Activated T-cell treated with anti-CD3 and anti-CD28 coated beads, Interleukin-2, amount 50 U/mL, for 24 hours (primary cell): Measurements from ENCODE around the gene THAP2.

Experiments
- DNase-seq: peaks from one replicate; pipeline ENCODE4 v3.0.0-alpha.2; 2020
- H3K27ac Mint-ChIP-seq: 2 replicates; pipeline ENCODE4 v1.8.0; 2020; ENCODE audit warnings: mild to moderate bottlenecking, mixed read lengths
- H3K27me3 Mint-ChIP-seq: 2 replicates; pipeline ENCODE4 v1.8.0; 2020; ENCODE audit warnings: mixed read lengths
- H3K36me3 Mint-ChIP-seq: 2 replicates; pipeline ENCODE4 v1.8.0; 2020; ENCODE audit warnings: low read depth, mixed read lengths
- H3K4me1 Mint-ChIP-seq: 2 replicates; pipeline ENCODE4 v1.8.0; 2020; ENCODE audit warnings: low read depth, mixed read lengths
- H3K4me3 Mint-ChIP-seq: 2 replicates; pipeline ENCODE4 v1.8.0; 2020; ENCODE audit warnings: mild to moderate bottlenecking, moderate library complexity, mixed read lengths
- H3K9me3 Mint-ChIP-seq: 2 replicates; pipeline ENCODE4 v1.8.0; 2020; ENCODE audit warnings: mixed read lengths

THAP2 gene

GRCh38 chr12:71663561-71664410, at the start of gene THAP2, which contains the start of gene ZFC3H1:
Gene THAP2, plus strand, starts transcription at chr12:71664301. Its CDS starts 209 bp downstream, at chr12:71664510.
Gene ZFC3H1, minus strand, starts transcription at chr12:71663848. Its CDS starts 238 bp downstream, at chr12:71663610.
- Mint-ChIP-seq H3K9me3 (no peaks in the 10 kb centered on the region), H3K36me3 (peaks cover 70% of the 10 kb centered on the region), H3K4me3 (peak within 1 kb of the TSS; percentile 100), H3K27me3 (no peaks in the 10 kb centered on the region), H3K4me1 (peaks cover 43% of the 10 kb centered on the region), H3K27ac (peak within 1 kb of the TSS; percentile 100)
- peak; percentile 88 for DNase-seq

GRCh38 chr12:71621938-71622337, 42.2 kb upstream of the THAP2 start:
- H3K4me1 Mint-ChIP-seq, result peaks cover 19% of the 10 kb centered on the region
- no peak for DNase-seq
- H3K9me3 Mint-ChIP-seq, result no peaks in the 10 kb centered on the region
- H3K4me3 Mint-ChIP-seq, result no peak overlapping the region
- peaks cover 98% of the 10 kb centered on the region for H3K36me3 Mint-ChIP-seq
- no peaks in the 10 kb centered on the region for H3K27me3 Mint-ChIP-seq
- H3K27ac Mint-ChIP-seq, result peak overlapping the region; percentile 0

- peak overlapping the region; percentile 66 for H3K27ac Mint-ChIP-seq
- no peaks in the 10 kb centered on the region for H3K9me3 Mint-ChIP-seq
- no peaks in the 10 kb centered on the region for H3K27me3 Mint-ChIP-seq
- H3K4me1 Mint-ChIP-seq, result peaks cover 30% of the 10 kb centered on the region
- H3K4me3 Mint-ChIP-seq, result no peak overlapping the region
- H3K36me3 Mint-ChIP-seq, result peaks cover 96% of the 10 kb centered on the region
- no peak for DNase-seq
These were observed 38.6 kb upstream of the THAP2 start for GRCh38 chr12:71625476-71625875.

GRCh38 chr12:71626098-71626497, 38.0 kb upstream of the THAP2 start:
- no peak for DNase-seq
- Mint-ChIP-seq H3K36me3 (peaks cover 96% of the 10 kb centered on the region), H3K27ac (peak overlapping the region; percentile 27)

GRCh38 chr12:71626768-71627167, 37.3 kb upstream of the THAP2 start:
- H3K9me3 Mint-ChIP-seq, result no peaks in the 10 kb centered on the region
- H3K27ac Mint-ChIP-seq, result peak overlapping the region; percentile 27
- peaks cover 96% of the 10 kb centered on the region for H3K36me3 Mint-ChIP-seq
- no peak for DNase-seq
- no peak overlapping the region for H3K4me3 Mint-ChIP-seq
- H3K27me3 Mint-ChIP-seq, result no peaks in the 10 kb centered on the region
- H3K4me1 Mint-ChIP-seq, result peaks cover 25% of the 10 kb centered on the region

More at GRCh38 chr12:71626098-71626497, 38.0 kb upstream of the THAP2 start:
- Mint-ChIP-seq H3K4me1 (peaks cover 28% of the 10 kb centered on the region), H3K27me3 (no peaks in the 10 kb centered on the region), H3K9me3 (no peaks in the 10 kb centered on the region), H3K4me3 (no peak overlapping the region)

GRCh38 chr12:71627438-71628002, 36.6 kb upstream of the THAP2 start:
- peaks cover 24% of the 10 kb centered on the region for H3K4me1 Mint-ChIP-seq
- H3K36me3 Mint-ChIP-seq, result peaks cover 96% of the 10 kb centered on the region
- H3K27ac Mint-ChIP-seq, result peak overlapping the region; percentile 35
- DNase-seq, result no peak
- H3K27me3 Mint-ChIP-seq, result no peaks in the 10 kb centered on the region
- H3K9me3 Mint-ChIP-seq, result no peaks in the 10 kb centered on the region
- no peak overlapping the region for H3K4me3 Mint-ChIP-seq

GRCh38 chr12:71636704-71637115, 27.4 kb upstream of the THAP2 start:
- Mint-ChIP-seq H3K27ac (peak overlapping the region; percentile 66), H3K27me3 (no peaks in the 10 kb centered on the region), H3K4me1 (peaks cover 23% of the 10 kb centered on the region), H3K36me3 (peaks cover 93% of the 10 kb centered on the region), H3K4me3 (no peak overlapping the region), H3K9me3 (no peaks in the 10 kb centered on the region)
- no peak for DNase-seq

- H3K36me3 Mint-ChIP-seq, result peaks cover 91% of the 10 kb centered on the region
These were observed 25.6 kb upstream of the THAP2 start for GRCh38 chr12:71638499-71638898.

GRCh38 chr12:71639341-71639760, 24.8 kb upstream of the THAP2 start:
- peak overlapping the region; percentile 84 for H3K27ac Mint-ChIP-seq
- H3K9me3 Mint-ChIP-seq, result no peaks in the 10 kb centered on the region
- H3K27me3 Mint-ChIP-seq, result no peaks in the 10 kb centered on the region
- peaks cover 42% of the 10 kb centered on the region for H3K4me1 Mint-ChIP-seq
- peaks cover 91% of the 10 kb centered on the region for H3K36me3 Mint-ChIP-seq
- DNase-seq, result no peak
- H3K4me3 Mint-ChIP-seq, result no peak overlapping the region

More at GRCh38 chr12:71638499-71638898, 25.6 kb upstream of the THAP2 start:
- Mint-ChIP-seq H3K4me3 (no peak overlapping the region), H3K4me1 (peaks cover 35% of the 10 kb centered on the region), H3K27me3 (no peaks in the 10 kb centered on the region), H3K9me3 (no peaks in the 10 kb centered on the region), H3K27ac (peak overlapping the region; percentile 84)
- no peak for DNase-seq

GRCh38 chr12:71640316-71640715, 23.8 kb upstream of the THAP2 start:
- H3K36me3 Mint-ChIP-seq, result peaks cover 91% of the 10 kb centered on the region
- DNase-seq, result no peak
- H3K4me1 Mint-ChIP-seq, result peaks cover 46% of the 10 kb centered on the region
- H3K27ac Mint-ChIP-seq, result peak overlapping the region; percentile 84
- no peaks in the 10 kb centered on the region for H3K27me3 Mint-ChIP-seq
- no peak overlapping the region for H3K4me3 Mint-ChIP-seq
- no peaks in the 10 kb centered on the region for H3K9me3 Mint-ChIP-seq

- no peak for DNase-seq
- Mint-ChIP-seq H3K27ac (peak overlapping the region; percentile 84), H3K27me3 (no peaks in the 10 kb centered on the region), H3K4me3 (no peak overlapping the region), H3K36me3 (peaks cover 90% of the 10 kb centered on the region), H3K4me1 (peaks cover 47% of the 10 kb centered on the region), H3K9me3 (no peaks in the 10 kb centered on the region)
These were observed 22.7 kb upstream of the THAP2 start for GRCh38 chr12:71641390-71641789.

- H3K27ac Mint-ChIP-seq, result peak overlapping the region; percentile 84
- peaks cover 93% of the 10 kb centered on the region for H3K36me3 Mint-ChIP-seq
- H3K4me1 Mint-ChIP-seq, result peaks cover 50% of the 10 kb centered on the region
- DNase-seq, result no peak
- H3K4me3 Mint-ChIP-seq, result no peak overlapping the region
- H3K27me3 Mint-ChIP-seq, result no peaks in the 10 kb centered on the region
- H3K9me3 Mint-ChIP-seq, result no peaks in the 10 kb centered on the region
These were observed 21.8 kb upstream of the THAP2 start for GRCh38 chr12:71642264-71642663.

GRCh38 chr12:71645268-71645667, 18.8 kb upstream of the THAP2 start:
- Mint-ChIP-seq H3K4me3 (no peak overlapping the region), H3K27me3 (no peaks in the 10 kb centered on the region), H3K36me3 (peaks cover 88% of the 10 kb centered on the region), H3K27ac (peak overlapping the region; percentile 64), H3K9me3 (no peaks in the 10 kb centered on the region), H3K4me1 (peaks cover 58% of the 10 kb centered on the region)
- DNase-seq, result no peak

- Mint-ChIP-seq H3K27me3 (no peaks in the 10 kb centered on the region), H3K4me1 (peaks cover 54% of the 10 kb centered on the region), H3K27ac (no peak overlapping the region), H3K36me3 (peaks cover 78% of the 10 kb centered on the region), H3K9me3 (no peaks in the 10 kb centered on the region), H3K4me3 (no peak overlapping the region)
- DNase-seq, result no peak
These were observed 17.6 kb upstream of the THAP2 start for GRCh38 chr12:71646512-71646911.

GRCh38 chr12:71648537-71648936, 15.6 kb upstream of the THAP2 start:
- peak overlapping the region; percentile 17 for H3K27ac Mint-ChIP-seq
- no peak overlapping the region for H3K4me3 Mint-ChIP-seq
- peaks cover 39% of the 10 kb centered on the region for H3K4me1 Mint-ChIP-seq
- no peaks in the 10 kb centered on the region for H3K27me3 Mint-ChIP-seq
- no peaks in the 10 kb centered on the region for H3K9me3 Mint-ChIP-seq
- no peak for DNase-seq
- H3K36me3 Mint-ChIP-seq, result peaks cover 59% of the 10 kb centered on the region
